T-helper 22 cell (primary cell): Measurements from ENCODE around the gene PAPSS1.
"Not testable (repeated sequence)": the region's sequence is repeated elsewhere in the genome, so short reads cannot be mapped to it uniquely, and the experiment has no call there.

ENCODE experiments used
- DNase-seq: peaks from one replicate; pipeline ENCODE4 v3.0.0-alpha.2; 2020; ENCODE audit warnings: low read depth

PAPSS1 gene

DNA sequence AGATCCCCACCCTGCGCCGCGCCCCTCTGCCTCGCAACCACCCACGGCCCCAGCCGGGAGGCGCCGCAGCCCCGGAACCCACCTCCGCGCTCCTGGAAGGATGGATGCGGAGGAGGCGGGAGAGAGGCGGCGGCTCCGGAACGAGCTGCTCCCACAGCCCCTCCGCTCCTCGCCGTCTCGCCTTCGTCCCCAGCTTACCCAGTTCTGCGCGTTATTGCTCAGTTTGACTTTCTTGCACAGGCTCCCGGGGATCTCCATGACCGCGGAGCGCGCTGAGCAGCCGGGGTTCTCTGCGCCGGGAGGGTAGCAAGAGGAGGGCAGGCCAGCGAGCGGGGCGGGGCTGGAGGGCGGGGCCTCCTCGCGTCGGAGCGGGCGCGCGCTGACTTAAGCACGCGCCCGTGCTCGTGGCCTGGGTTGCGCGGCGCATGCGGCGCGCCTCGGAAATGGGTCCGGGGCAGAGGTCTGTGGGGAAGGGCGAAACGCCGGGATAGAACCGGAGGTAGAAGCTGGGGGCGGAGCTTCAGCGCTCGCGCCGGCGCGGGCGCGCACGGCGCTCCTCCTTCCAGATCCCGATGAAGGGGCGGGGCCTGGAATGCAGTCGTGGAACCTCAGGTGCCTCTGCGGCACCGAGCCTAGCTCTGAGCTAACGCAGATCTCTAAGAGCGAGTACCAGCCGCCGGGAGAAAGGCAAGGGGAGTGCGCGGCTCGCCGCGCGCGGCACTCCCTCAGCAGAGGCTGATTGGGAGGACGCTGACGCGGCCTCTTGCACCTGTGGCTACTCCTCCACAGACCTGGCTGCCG, at the start of gene PAPSS1:
Gene PAPSS1 (minus strand): TSS at position 313 of the 801 bp plus-strand sequence. CDS start 55 bp downstream, at position 258.
- peak; percentile 92 for DNase-seq

DNA sequence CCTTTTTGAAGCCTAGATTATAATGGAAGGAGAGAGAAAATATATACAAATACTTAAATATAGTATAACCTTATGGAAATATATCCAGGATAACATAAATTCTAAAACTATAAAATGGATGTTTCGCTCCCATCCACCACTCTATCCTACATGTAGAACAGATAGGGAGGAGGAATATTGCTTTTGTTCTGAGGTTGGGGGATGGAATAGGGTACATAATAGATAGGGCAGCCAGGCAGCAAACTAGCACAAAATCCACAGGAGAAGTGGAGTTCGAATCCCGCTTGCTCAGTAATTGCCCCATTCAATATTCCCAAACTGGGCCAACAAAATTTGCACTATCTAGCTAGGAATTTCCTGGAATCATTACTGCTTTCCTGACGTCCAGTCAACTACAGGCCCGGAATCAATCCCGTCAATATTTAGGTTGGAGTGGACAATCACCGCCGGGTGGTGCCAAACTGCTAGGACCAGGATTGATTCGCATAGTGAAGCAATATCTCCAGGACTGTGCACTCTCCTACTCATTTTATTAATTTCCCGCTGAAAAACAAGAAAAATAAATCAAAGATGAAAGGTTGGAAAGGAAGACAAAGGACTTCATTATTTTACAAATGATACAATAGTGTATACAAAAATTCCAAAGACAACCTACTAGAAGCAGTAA, 40.4 kb upstream of the PAPSS1 start:
- DNase-seq: no peak

DNA sequence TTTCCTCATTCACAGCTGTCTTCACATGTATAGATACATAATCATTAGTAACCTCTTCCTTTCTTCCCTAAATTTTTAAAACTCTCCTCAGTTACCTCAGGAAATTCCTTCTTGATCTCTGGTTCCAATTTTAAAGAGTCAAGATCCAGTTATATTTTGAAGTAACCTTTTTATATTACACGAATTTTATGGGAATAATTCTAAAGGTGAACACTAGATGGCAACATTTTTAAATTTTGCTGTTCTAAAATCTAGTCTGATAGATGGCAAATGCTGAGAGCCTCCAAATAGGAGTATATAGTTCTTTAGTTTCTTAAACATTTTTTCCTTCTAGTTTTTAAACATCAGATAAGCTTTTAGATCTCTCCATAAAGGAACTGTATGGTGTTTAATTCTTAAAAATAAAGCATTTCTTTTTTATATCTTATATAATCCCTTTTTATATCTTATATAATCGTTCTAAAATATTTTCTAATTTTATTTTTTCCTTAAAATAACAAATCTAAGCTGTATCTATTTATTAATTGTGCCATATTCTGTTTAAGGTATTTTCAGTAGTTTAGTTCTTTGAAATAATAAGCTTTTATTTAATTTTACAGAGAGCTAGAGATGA, 37.9 kb upstream of the PAPSS1 start:
- no peak for DNase-seq

DNA sequence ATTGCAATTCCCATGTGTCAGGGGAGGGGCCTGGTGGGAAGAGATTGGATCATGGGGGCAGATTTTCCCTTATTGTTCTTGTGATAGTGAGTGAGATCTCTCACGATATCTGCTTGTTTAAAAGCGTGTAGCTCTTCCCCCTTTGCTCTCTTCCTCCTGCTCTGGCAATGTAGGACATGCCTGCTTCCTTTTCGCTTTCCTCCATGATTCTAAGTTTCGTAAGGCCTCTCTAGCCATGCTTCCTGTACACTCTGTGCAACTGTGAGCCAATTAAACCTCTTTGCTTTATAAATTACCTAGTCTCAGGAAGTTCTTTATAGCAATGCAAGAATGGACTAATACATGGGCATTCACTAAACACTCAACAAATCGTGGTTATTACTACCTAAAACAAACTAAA, 37.2 kb upstream of the PAPSS1 start:
- DNase-seq: no peak

DNA sequence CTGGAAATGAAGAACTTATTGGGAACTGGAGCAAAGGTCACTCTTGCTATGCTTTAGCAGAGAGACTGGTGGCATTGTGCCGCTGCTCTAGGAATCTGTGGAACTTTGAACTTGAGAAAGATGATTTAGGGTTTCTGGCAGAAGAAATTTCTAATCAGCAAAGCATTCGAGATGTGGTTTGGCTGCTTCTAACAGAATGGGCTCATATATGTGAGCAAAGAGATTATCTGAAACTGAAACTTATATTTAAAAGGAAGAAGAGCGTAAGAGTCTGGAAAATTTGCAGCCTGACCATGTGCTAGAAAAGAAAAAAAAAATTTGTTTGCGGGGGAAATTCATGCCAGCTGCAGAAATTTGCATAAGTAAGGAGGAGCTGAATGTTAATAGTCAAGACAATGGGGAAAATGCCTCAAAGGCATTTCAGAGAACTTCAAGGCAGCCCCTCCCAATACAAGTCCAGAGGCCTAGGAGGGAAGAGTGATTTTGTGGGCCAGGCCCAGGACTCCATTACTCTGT, 35.9 kb upstream of the PAPSS1 start:
- no peak for DNase-seq

DNA sequence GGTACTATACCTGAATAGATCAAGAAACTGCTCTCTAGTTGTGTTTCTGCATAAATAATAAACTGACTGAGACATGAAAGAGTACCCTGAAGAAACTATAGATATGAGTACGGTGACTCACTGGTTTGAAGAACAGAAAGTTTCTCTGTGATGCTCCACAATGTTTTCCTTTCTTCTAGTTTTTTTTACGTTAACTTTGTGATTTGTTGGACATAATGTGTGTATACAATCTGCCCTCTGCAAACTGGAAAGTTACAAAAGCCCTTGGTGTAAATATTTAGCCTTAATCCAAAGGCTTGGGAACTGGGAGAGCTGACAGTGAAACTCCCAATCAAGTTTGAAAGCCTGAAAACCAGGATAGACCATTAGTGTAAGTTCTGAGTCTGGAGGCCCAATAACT, 31.6 kb upstream of the PAPSS1 start:
- DNase-seq: no peak

DNA sequence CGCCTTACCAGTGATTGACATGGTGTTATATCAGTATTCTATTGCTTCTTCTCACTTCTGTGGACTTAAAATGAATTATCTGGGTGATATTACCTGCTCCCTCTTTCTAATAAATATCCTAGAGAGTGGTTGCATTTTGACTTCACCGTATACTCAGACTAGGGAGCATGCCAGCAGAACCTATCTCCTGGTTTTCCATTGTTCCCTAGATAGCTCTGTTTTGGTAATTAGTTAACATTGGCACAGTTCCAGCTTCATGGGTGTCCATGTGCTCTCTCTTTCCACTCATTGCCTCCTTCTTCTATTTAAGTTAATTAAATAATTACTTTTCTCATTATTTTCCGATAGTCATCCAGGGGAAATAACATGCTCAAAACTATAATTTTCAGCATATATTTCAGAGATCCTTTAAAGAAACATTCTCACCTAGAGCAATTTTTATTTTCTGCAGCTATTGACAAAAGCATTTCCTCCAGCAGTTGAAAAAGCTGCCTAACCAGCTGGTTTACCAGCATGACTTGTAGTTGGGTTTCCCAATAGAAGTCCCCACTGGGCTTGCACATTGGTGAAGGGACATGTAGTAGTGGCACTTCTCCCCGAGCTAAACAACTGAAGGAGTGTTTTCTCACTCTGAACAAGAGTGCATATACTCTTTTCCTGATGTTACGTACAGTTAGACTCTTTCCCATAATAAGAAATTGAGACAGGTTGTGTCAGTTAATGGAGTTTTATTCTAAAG, 27.9 kb upstream of the PAPSS1 start:
- no peak for DNase-seq

DNA sequence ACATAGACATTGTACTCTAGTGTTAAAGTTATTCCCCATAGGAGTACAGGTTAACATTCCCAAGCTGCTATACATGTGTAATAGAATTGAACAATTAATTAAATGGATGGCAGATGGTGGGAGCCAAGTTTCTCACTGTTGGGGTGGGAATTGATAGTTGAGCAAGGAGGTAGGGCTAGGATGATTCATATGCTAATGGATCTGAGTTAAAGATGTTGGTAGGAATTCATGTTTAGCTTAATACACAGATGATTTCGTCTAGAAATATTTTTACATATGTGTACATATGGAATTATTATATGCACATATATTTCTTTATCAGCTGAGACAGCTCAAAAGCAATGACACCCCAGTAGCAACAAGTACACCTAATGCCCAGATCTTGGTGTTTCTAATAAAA, 26.1 kb upstream of the PAPSS1 start:
- DNase-seq: no peak

DNA sequence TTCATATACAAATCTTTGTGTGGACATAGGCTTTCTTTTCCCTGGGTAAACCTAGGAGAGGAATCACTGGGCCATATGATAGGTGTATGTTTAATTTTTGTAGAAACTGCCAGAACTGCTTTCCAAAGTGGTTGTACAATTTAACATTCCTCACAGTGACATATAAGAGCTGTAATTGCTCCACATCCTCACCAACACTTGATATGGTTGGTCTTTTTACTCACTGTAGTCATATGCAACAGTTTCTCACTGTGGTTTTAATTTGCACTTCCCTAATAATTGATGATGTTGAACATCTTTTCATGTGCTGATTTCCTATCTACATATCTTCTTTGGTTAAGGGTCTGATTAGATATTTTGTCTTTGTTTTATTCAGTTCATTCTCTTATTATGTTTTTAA, 24.5 kb upstream of the PAPSS1 start:
- DNase-seq: no peak

DNA sequence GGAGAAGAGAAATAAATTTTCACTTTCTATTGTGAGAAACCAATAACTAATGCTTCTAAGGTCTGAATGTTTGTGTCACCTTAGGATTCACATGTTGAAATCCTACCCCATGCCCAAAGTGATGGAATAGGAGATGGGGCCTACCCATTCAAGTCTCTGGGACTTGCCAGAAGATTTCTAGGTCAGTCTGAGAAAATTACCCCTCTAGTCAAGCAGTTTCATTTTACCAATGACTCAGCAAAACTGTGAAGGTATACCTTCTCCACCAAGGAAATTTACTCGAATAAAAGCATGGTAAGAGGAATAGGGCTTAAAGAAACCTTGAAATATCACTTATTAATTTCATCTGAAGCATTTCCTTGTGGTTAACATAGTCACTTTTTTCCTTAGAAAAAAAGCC, 23.5 kb upstream of the PAPSS1 start:
- DNase-seq: no peak

DNA sequence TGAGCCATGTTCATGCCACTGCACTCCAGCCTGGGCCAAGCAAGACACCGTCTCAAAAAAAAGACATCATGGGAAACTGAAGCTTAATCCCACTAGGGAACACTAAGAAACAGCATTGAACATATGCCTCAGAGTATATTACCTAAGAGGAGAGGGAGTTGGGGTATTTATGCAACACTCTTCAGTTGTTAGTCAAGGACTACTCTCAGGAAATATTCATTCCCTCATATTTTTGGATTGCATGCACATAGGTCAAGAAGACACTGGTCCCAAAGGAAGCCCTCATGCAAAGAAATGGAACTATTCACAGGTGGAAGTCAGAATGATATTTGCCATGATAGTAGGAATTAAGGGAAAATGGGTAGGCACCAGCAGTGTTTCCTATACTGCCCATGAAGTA, 22.8 kb upstream of the PAPSS1 start:
- DNase-seq: no peak

DNA sequence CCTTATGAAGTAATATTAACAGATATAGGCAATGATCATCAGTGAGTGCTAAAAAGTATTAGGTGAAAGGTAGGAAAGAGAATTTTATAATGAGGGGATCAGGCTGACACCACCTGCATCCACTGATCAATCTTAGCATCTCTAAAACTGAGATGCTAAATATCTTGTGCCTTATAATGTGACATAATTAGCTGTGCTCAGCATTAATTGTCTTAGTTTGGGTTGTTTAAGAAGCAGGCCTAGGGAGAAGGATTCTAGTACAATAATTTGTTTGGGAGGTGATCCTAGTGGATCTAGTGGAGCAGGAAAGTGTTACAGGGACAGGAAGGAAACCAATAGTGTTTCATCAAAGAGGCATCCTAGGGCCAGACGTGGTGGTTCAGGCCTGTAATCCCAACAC, 22.2 kb upstream of the PAPSS1 start:
- no peak for DNase-seq

DNA sequence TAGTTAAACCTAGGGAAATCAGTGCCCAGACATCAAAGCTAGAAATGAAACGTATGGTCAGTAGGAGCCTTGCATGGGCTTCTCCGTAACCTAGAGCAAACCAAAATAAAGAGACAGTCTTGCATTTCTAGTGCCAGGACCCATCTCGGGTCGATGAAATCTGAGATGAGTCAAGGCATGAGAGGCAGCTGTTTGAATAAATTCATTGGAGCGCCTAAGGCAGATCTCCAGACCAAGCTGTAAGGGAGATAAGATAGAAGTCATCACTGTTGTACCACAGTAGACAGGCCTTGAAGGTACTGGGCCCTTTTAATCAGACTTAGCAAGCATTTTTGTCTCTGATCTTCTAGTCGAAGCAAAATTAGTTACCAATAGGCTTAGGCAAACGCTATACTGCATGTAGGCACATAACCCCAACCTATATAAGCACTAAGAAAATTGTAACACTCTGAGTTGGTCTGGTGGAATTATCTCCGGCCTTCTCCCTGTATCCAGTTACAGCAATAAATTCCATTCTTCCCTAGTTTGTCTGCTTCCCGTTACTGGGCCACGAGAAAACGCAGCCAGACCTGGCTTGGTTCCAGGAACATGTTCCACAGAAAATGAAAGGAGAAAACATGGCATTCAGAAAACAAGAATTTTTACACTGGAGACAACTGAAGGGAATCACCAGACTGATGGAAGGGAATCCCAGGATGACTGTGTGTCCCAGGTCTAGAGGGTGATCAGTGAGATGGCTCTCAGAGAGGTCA, 21.1 kb upstream of the PAPSS1 start:
- DNase-seq: no peak

DNA sequence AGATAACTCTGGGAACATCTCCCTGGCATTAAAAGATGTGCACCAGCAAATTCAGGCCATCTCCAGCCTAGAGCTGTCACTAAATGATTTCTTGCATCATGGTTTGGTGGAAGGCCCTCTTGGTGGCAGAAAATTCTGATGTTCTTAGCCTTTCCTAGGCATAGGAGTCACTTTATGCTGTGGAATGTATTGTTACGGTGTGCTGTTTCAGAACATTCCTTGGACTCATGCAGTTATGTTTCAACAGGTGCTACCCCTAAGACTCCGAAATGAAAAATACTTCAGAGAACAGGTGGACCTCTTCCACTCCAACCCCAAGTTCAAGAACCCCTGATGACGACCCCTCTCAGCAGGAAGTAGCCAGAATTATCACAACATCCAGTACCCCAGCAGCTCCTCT, 20.3 kb upstream of the PAPSS1 start:
- no peak for DNase-seq

DNA sequence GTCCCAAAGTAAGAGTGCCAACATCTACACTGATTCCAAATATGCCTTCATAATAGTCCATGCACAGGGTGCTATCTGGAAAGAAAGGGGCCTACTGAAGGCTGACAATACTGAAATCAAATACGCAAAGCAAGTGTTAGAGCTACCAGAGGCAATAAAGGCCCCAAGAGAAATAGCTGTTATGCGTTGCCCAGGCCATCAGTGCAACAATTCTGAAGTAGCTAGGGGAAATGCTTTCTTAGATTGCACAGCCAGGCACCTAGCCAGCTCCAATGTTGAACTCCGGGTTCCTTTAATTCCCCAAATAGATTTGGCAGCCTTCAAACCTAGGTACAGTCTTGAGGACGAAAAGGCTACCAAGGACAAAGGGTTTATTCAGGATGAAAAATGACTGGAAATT, 17.4 kb upstream of the PAPSS1 start:
- no peak for DNase-seq

DNA sequence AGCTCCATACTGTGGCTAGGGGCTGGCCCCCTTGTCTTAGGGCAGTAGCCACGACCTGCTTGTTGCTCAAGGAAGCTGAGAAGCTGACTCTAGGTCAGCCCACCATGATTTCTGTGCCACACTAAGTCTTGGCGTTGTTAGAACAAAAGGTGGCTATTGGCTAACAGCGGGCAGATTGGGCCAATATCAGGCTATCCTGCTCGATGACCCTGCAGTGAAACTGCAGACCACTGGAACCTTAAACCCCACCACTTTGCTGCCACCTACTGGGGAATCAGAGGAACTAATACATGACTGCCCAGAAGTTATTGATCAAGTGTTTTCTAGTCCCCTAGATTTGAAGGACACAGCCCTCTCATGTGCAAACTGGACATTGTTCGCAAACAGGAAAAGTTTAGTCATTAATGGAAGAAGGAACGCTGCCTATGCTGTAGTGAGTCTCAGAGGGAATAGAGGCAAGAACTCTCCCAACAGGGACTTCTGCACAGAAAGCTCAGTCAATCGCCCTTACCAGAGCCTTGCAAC, 17.0 kb upstream of the PAPSS1 start:
- peak; percentile 7 for DNase-seq

DNA sequence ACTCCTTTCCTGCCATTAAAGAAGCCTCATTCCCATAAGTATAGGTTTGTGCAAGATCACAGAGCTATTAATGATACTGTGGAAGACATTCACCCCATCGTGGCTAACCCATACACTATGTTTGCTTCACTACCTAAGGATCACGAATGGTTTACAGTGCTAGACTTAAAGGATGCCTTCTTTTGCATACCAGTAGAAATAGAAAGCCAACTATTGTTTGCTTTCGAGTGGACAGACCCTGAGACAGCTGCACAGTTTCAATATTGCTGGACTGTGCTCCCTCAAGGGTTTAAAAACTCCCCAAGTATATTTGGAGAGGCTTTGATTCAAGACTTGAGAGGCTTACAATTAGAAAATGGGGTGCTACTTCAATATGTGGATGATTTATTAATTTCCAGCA, 16.0 kb upstream of the PAPSS1 start:
- DNase-seq: no peak

DNA sequence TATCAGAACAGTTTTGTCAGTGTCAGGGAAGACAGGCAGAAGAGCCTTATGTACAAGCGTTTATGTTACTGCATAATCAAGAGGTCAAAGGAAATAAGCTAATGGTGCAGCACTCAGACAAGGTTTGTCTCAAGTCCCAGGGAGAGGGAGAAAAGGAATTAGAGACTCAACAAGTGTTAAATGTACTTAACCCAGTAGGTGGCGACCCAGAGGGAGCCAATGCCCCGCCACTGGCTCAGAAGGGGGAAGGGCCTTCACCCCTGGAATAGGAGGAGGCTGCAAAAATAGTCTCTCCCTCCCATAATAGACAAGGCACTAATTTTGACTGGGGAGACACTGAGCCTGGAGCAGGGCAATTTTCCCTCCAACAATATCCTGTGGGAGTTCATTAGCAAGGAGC, 14.1 kb upstream of the PAPSS1 start:
- DNase-seq: no peak

DNA sequence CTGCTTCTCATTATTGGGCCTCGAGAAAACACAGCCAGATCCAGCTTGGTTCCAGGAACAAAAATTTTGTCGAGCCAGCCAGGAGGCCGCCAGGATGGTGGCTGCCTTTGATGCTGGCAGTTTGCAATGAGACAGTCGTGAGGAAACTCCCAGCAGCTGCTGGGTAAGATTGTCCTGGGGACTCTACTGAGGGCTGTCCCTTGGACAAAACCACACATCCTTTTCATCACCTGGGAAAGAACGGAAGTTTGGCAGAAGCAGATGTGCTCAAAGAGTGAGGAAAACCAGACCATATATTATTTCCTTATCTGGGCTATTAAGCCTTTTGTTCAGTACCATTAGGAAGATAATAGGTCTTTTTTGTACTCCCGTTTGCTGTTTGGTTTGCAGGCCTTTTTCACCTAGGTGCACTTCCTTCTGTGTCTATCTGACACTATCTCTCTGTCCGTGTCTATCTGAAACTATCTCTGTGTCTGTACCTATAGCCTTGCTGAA, 13.4 kb upstream of the PAPSS1 start:
- DNase-seq: no peak

DNA sequence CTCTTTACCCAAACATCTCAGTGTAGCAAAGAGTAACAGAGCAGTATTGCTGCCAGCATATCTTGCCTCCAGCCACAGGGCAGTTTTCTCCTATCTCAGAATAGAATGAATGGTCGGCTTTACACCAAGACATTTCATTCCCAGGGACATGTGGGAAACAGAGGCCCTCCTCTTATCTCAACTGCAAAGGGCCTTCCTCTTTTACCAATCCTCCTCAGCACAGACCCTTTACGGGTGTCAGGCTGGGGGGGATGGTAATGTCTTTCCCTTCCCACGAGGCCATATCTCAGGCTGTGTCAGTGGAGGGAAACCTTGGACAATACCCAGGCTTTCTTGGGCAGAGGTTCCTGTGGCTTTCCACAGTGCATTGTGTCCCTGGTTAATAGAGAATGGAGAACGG, 9.0 kb upstream of the PAPSS1 start:
- DNase-seq: not testable (repeated sequence)
